Measurements from ENCODE around the gene THAP11. TPM values are rescaled to one million over a fixed set of nuclear protein-coding genes. Genes with fewer than 3 reads are reported as not detected.
A peak's percentile ranks its signal among the peaks of the same experiment; 100 is the strongest.

The THAP11 gene
- total RNA-seq, 1 donor from 2014 or later: 35.5 TPM

DNA sequence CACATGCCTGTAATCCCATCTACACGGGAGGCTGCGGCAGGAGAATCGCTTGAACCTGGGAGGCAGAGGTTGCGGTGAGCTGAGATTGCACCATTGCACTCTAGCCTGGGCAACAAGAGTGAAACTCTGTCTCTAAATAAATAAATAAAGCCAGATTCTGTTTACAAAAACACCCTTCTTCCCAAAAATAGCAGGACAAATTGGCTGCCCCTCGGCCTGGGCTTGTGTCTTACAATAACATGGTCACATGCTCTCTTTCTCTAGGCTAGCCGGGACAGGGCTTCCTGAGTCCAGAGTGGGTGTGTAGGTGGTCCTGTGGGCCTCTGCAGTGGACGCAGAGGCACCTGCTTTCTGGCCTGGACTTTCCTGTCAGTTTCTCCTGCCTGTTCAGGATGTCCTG lies 27.5 kb downstream of the THAP11 start:
- Histone ChIP-seq H3K4me1 (ENCODE audit: control insufficient read depth in 3 of 3, insufficient read depth in 3 of 3, low read length in 3 of 3) (peaks cover 23 to 35% (median 28%) of the 10 kb centered on the region in 3 donors), H3K9ac (ENCODE audit: low read depth in 1 of 3, low read length in 3 of 3) (peak overlapping the region in 1 of 3 donors; percentile 27), H3K27me3 (ENCODE audit: control insufficient read depth in 3 of 3, insufficient read depth in 3 of 3, low read length in 3 of 3) (no peaks in the 10 kb centered on the region), H3K9me3 (ENCODE audit: control insufficient read depth in 3 of 3, low read length in 3 of 3) (no peaks in the 10 kb centered on the region), H3K4me3 (ENCODE audit: low read length in 3 of 3) (no peak overlapping the region), H3K27ac (ENCODE audit: low read depth, low read length) (no peak overlapping the region), H3K36me3 (ENCODE audit: control insufficient read depth in 3 of 3, insufficient read depth in 3 of 3, low read length in 3 of 3) (peaks cover 30 to 50% (median 34%) of the 10 kb centered on the region in 3 donors)

DNA sequence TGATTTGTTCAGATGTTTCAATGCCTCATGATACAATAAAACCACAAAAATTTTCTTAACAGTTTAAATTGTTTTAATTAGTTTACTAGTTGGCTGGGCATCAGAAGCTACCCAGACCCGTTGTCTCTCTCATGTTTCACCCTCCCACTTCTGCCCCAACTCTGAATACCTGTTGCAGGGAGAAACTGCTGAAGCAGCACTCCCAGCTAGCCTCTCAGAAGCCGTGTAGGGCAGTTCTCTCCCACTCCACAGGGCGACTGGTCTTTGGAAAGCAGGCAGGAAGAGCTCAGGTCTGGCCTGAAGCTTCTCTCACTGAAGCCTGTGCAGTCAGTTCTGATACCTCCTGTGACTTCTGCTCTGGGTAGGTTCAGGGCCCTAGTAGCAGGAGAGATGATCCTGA lies 29.1 kb downstream of the THAP11 start:
- Histone ChIP-seq H3K27ac (ENCODE audit: low read depth, low read length) (no peak overlapping the region), H3K4me3 (ENCODE audit: low read length in 3 of 3) (no peak overlapping the region), H3K27me3 (ENCODE audit: control insufficient read depth in 3 of 3, insufficient read depth in 3 of 3, low read length in 3 of 3) (no peaks in the 10 kb centered on the region), H3K4me1 (ENCODE audit: control insufficient read depth in 3 of 3, insufficient read depth in 3 of 3, low read length in 3 of 3) (peaks cover 33 to 42% (median 35%) of the 10 kb centered on the region in 3 donors), H3K36me3 (ENCODE audit: control insufficient read depth in 3 of 3, insufficient read depth in 3 of 3, low read length in 3 of 3) (peaks cover 35 to 48% (median 36%) of the 10 kb centered on the region in 3 donors), H3K9me3 (ENCODE audit: control insufficient read depth in 3 of 3, low read length in 3 of 3) (no peaks in the 10 kb centered on the region), H3K9ac (ENCODE audit: low read depth in 1 of 3, low read length in 3 of 3) (no peak overlapping the region)

DNA sequence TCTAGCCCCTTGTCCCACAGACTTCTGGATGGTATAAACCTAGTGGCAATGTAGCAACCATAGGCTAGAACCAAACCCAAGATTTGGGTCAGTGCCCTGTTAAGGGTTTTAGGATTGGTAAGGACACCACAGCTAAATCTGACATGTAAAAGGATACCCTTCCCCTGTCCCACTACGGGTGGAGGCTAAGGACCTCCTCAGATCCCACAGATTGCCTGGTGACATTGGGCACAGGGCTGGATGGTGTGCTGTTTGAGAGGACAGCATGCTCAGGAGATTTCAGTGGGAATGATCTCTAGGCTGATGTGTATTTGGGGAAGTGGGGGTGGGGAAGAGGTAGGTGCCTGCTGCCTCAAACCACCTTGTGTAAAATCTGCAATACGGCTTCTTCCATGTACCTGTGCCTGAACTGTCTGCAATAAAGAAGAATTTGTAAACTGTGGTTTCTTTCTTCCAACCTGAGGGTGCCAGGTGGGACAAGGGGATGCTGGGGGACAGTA lies 30.1 kb downstream of the THAP11 start:
- Histone ChIP-seq H3K27me3 (ENCODE audit: control insufficient read depth in 3 of 3, insufficient read depth in 3 of 3, low read length in 3 of 3) (no peaks in the 10 kb centered on the region), H3K36me3 (ENCODE audit: control insufficient read depth in 3 of 3, insufficient read depth in 3 of 3, low read length in 3 of 3) (peaks cover 44 to 53% (median 45%) of the 10 kb centered on the region in 3 donors), H3K4me3 (ENCODE audit: low read length in 3 of 3) (peak overlapping the region; percentile 88 to 93 (median 90)), H3K27ac (ENCODE audit: low read depth, low read length) (peak overlapping the region; percentile 73), H3K4me1 (ENCODE audit: control insufficient read depth in 3 of 3, insufficient read depth in 3 of 3, low read length in 3 of 3) (peaks cover 34 to 45% (median 35%) of the 10 kb centered on the region in 3 donors), H3K9me3 (ENCODE audit: control insufficient read depth in 3 of 3, low read length in 3 of 3) (no peaks in the 10 kb centered on the region), H3K9ac (ENCODE audit: low read depth in 1 of 3, low read length in 3 of 3) (peak overlapping the region; percentile 88 to 97 (median 96))

DNA sequence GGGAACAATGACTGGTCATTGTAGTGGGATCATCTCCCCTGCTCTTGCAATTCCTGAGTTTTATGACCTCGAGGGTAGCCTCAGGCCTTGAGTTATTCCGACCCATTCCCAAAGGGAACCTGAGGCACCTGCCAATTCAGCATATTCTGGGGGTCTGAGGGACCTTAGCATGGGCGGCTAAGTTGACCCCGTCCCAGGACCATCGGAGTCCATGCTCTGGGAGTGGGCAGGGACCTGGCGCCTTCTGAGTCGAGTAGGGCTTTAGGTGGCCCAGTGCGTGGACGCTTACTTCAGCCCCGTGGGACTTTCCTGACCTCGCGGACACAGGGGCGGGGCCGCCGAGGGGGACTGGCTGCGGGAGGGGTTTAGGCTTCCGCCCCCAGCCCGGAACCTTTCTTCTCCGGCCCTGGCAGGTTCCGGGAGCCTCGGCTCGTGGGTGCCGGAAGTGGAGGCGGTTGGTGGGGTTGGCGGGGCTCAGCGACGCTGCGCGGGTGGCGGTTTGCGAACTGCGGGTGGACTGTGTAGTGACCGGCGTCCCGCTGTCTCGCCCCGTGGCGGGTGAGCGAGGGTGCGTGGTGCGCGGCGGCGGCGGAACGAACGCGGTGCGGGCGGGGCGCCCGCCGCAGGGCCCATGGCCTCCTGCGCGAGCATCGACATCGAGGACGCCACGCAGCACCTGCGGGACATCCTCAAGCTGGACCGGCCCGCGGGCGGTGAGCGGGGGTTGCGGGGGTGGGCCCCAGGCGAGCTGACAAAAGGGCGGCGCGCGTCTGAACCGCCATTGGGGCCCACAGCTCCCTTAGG lies 30.7 kb downstream of the THAP11 start, which contains the start of gene EDC4:
Gene EDC4 (plus strand): TSS at position 422 of the 804 bp plus-strand sequence. CDS start 210 bp downstream, at position 632.
- H3K9me3 ChIP-seq (ENCODE audit: control insufficient read depth in 3 of 3, low read length in 3 of 3): no peaks in the 10 kb centered on the region
- peak within 1 kb of the TSS; percentile 88 to 93 (median 90) for H3K4me3 ChIP-seq (ENCODE audit: low read length in 3 of 3)
- peak within 1 kb of the TSS; percentile 95 to 97 (median 96) for H3K9ac ChIP-seq (ENCODE audit: low read depth in 1 of 3, low read length in 3 of 3)
- peaks cover 34 to 45% (median 35%) of the 10 kb centered on the region in 3 donors for H3K4me1 ChIP-seq (ENCODE audit: control insufficient read depth in 3 of 3, insufficient read depth in 3 of 3, low read length in 3 of 3)
- H3K27me3 ChIP-seq (ENCODE audit: control insufficient read depth in 3 of 3, insufficient read depth in 3 of 3, low read length in 3 of 3): no peaks in the 10 kb centered on the region
- H3K36me3 ChIP-seq (ENCODE audit: control insufficient read depth in 3 of 3, insufficient read depth in 3 of 3, low read length in 3 of 3): peaks cover 49 to 55% (median 51%) of the 10 kb centered on the region in 3 donors
- H3K27ac ChIP-seq (ENCODE audit: low read depth, low read length): peak within 1 kb of the TSS; percentile 73

DNA sequence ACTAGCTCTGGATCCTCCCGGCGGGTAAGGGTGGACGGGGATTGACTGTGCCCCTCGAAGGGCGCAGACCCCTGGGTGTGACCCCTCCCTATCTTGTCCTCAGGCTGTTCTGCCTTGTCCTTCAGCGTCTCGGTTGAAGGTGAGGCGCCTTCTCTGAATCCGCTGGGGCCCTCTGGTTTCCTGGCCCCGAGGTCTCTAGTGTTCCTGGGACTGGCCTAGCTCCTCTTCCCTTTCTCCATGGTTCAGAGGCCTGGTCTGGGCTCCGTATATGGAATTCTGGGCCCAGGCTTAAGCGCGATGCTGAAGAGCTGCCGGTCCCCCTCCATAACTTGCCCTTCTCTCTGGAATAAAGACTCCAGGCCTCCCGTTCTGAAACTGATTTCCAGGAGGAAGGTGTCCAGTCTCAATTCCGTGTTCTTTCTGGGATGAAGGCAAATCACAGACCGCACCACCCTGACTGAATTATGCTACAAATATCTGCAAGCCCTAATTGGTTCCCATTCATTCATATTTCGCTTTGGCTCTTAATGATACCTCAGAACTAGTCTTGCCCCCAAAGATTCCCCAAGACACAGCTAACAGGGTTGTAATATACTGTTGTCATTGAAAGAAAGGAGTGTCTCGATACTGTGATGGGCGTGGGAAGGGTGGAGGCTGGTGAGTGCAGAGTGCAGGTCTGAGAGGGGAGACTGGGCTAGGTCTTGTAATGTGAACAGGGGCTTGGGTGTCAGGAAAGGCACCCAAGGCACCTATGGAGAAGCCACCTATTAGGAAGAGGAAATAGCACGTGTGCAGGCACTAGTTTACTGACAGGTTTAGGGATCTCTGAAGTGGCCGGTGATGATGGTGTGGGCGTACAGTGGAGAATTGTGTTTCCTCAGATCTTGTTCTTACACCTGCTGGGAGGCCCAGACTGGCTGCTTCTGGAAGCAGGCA lies 31.6 kb downstream of the THAP11 start:
- H3K4me3 ChIP-seq (ENCODE audit: low read length in 3 of 3): peak overlapping the region; percentile 88 to 93 (median 90)
- peak overlapping the region; percentile 73 for H3K27ac ChIP-seq (ENCODE audit: low read depth, low read length)
- H3K9me3 ChIP-seq (ENCODE audit: control insufficient read depth in 3 of 3, low read length in 3 of 3): no peaks in the 10 kb centered on the region
- H3K27me3 ChIP-seq (ENCODE audit: control insufficient read depth in 3 of 3, insufficient read depth in 3 of 3, low read length in 3 of 3): no peaks in the 10 kb centered on the region
- H3K36me3 ChIP-seq (ENCODE audit: control insufficient read depth in 3 of 3, insufficient read depth in 3 of 3, low read length in 3 of 3): peaks cover 52 to 55% (median 52%) of the 10 kb centered on the region in 3 donors
- peaks cover 34 to 45% (median 35%) of the 10 kb centered on the region in 3 donors for H3K4me1 ChIP-seq (ENCODE audit: control insufficient read depth in 3 of 3, insufficient read depth in 3 of 3, low read length in 3 of 3)
- peak overlapping the region; percentile 95 to 97 (median 96) for H3K9ac ChIP-seq (ENCODE audit: low read depth in 1 of 3, low read length in 3 of 3)

DNA sequence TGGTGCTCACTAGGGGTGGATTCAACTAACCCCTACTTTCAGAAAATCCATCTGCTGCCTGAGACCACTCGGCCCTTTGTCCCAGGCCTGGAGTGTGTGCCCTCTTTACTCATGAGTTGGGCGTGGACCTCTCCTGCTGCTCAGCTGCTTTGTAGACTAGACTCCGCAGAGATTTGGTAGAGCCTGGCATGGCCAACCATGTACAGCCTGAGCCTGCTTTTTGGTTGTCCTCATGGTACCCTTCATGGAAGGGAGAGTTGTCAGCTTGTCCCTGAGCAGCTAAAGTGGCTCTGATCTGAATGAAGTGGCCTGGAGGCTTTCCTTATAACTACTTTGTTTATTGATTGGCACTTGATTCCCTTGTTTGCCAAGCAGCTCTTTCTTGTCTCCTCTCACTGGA lies 32.3 kb downstream of the THAP11 start:
- peak overlapping the region; percentile 88 to 93 (median 90) for H3K4me3 ChIP-seq (ENCODE audit: low read length in 3 of 3)
- no peaks in the 10 kb centered on the region for H3K27me3 ChIP-seq (ENCODE audit: control insufficient read depth in 3 of 3, insufficient read depth in 3 of 3, low read length in 3 of 3)
- peak overlapping the region; percentile 95 to 97 (median 96) for H3K9ac ChIP-seq (ENCODE audit: low read depth in 1 of 3, low read length in 3 of 3)
- H3K36me3 ChIP-seq (ENCODE audit: control insufficient read depth in 3 of 3, insufficient read depth in 3 of 3, low read length in 3 of 3): peaks cover 57 to 59% (median 57%) of the 10 kb centered on the region in 3 donors
- no peaks in the 10 kb centered on the region for H3K9me3 ChIP-seq (ENCODE audit: control insufficient read depth in 3 of 3, low read length in 3 of 3)
- H3K4me1 ChIP-seq (ENCODE audit: control insufficient read depth in 3 of 3, insufficient read depth in 3 of 3, low read length in 3 of 3): peaks cover 34 to 49% (median 35%) of the 10 kb centered on the region in 3 donors
- H3K27ac ChIP-seq (ENCODE audit: low read depth, low read length): no peak overlapping the region

DNA sequence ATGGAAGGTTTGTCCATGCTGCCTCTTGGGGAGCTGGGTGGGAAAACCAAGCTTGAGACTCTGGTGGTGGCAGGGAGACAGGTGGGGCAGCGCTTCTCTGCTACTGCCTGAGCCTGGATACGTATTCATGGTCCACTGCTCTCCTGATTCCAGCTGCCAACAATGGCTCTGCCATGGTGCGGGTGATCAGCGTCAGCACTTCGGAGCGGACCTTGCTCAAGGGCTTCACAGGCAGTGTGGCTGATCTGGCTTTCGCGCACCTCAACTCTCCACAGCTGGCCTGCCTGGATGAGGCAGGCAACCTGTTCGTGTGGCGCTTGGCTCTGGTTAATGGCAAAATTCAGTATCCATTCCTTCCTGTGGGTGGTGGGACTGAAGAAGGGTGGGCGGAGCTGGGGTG lies 34.9 kb downstream of the THAP11 start:
- H3K27ac ChIP-seq (ENCODE audit: low read depth, low read length): no peak overlapping the region
- H3K36me3 ChIP-seq (ENCODE audit: control insufficient read depth in 3 of 3, insufficient read depth in 3 of 3, low read length in 3 of 3): peaks cover 61 to 66% (median 63%) of the 10 kb centered on the region in 3 donors
- no peaks in the 10 kb centered on the region for H3K9me3 ChIP-seq (ENCODE audit: control insufficient read depth in 3 of 3, low read length in 3 of 3)
- no peaks in the 10 kb centered on the region for H3K27me3 ChIP-seq (ENCODE audit: control insufficient read depth in 3 of 3, insufficient read depth in 3 of 3, low read length in 3 of 3)
- peak overlapping the region in 1 of 3 donors; percentile 29 for H3K9ac ChIP-seq (ENCODE audit: low read depth in 1 of 3, low read length in 3 of 3)
- H3K4me1 ChIP-seq (ENCODE audit: control insufficient read depth in 3 of 3, insufficient read depth in 3 of 3, low read length in 3 of 3): peaks cover 59 to 71% (median 61%) of the 10 kb centered on the region in 3 donors
- no peak overlapping the region for H3K4me3 ChIP-seq (ENCODE audit: low read length in 3 of 3)

DNA sequence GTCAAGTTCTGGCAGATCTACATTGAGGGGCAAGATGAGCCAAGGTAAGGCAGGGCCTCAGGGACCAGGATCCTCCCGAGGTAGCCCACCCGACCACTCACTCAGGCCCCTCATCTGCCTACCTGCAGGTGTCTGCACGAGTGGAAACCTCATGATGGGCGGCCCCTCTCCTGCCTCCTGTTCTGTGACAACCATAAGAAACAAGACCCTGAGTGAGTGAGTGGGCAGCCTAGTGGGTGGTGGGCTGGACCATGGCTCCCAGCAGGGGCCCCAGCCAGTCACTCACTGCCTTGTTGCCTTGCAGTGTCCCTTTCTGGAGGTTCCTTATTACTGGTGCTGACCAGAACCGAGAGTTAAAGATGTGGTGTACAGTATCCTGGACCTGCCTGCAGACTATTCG lies 36.1 kb downstream of the THAP11 start:
- H3K9me3 ChIP-seq (ENCODE audit: control insufficient read depth in 3 of 3, low read length in 3 of 3): no peaks in the 10 kb centered on the region
- peaks cover 62 to 74% (median 64%) of the 10 kb centered on the region in 3 donors for H3K4me1 ChIP-seq (ENCODE audit: control insufficient read depth in 3 of 3, insufficient read depth in 3 of 3, low read length in 3 of 3)
- H3K9ac ChIP-seq (ENCODE audit: low read depth in 1 of 3, low read length in 3 of 3): peak overlapping the region in 1 of 3 donors; percentile 13
- H3K27me3 ChIP-seq (ENCODE audit: control insufficient read depth in 3 of 3, insufficient read depth in 3 of 3, low read length in 3 of 3): no peaks in the 10 kb centered on the region
- H3K36me3 ChIP-seq (ENCODE audit: control insufficient read depth in 3 of 3, insufficient read depth in 3 of 3, low read length in 3 of 3): peaks cover 68 to 73% (median 70%) of the 10 kb centered on the region in 3 donors
- H3K27ac ChIP-seq (ENCODE audit: low read depth, low read length): no peak overlapping the region
- H3K4me3 ChIP-seq (ENCODE audit: low read length in 3 of 3): no peak overlapping the region

DNA sequence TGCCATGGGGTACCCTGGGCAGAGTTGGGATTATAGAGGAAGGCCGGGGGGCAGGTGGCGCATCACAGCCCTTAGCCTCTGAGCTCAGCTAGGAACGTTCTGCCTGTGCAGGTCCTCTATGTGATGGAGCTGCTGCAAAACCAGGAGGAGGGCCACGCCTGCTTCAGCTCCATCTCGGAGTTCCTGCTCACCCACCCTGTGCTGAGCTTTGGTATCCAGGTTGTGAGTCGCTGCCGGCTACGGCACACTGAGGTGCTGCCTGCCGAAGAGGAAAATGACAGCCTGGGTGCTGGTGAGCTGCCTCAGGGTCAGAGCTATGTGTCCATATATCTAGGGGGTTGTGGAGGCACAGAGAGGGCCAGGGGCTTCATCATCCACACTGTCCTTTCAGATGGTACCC lies 36.7 kb downstream of the THAP11 start:
- H3K4me1 ChIP-seq (ENCODE audit: control insufficient read depth in 3 of 3, insufficient read depth in 3 of 3, low read length in 3 of 3): peaks cover 63 to 74% (median 66%) of the 10 kb centered on the region in 3 donors
- no peak overlapping the region for H3K27ac ChIP-seq (ENCODE audit: low read depth, low read length)
- no peaks in the 10 kb centered on the region for H3K9me3 ChIP-seq (ENCODE audit: control insufficient read depth in 3 of 3, low read length in 3 of 3)
- H3K4me3 ChIP-seq (ENCODE audit: low read length in 3 of 3): no peak overlapping the region
- H3K9ac ChIP-seq (ENCODE audit: low read depth in 1 of 3, low read length in 3 of 3): peak overlapping the region in 1 of 3 donors; percentile 16
- H3K27me3 ChIP-seq (ENCODE audit: control insufficient read depth in 3 of 3, insufficient read depth in 3 of 3, low read length in 3 of 3): no peaks in the 10 kb centered on the region
- H3K36me3 ChIP-seq (ENCODE audit: control insufficient read depth in 3 of 3, insufficient read depth in 3 of 3, low read length in 3 of 3): peaks cover 74 to 79% (median 76%) of the 10 kb centered on the region in 3 donors
